B cell (primary cell): ENCODE data around the gene ASTN1. TPM values are rescaled to one million over a fixed set of nuclear protein-coding genes. Genes with fewer than 3 reads are reported as not detected.

ENCODE experiments used
- ATAC-seq: fragments of 200-7000 bp; cut with Tn5 transposase; one replicate; pipeline ENCODE4 v1.10.0; 2021; ENCODE audit warnings: low read depth, mild to moderate bottlenecking, moderate number of reproducible peaks, moderate library complexity
- CTCF ChIA-PET: fragments of 350-600 bp; sonication (Branson Sonifier 250); formaldehyde crosslinking; loops from one replicate; lab custom pipeline; 2021; ENCODE audit warnings: antibody characterized with exemption, inconsistent platforms; lab: Charles Lee
- POLR2A ChIA-PET: fragments of 350-600 bp; sonication (Branson Sonifier 250); formaldehyde crosslinking; loops from one replicate; lab custom pipeline; 2021; ENCODE audit warnings: antibody characterized with exemption; lab: Charles Lee
- DNase-seq: peaks from one replicate; pipeline ENCODE4 v3.0.0; 2013
- H2AFZ ChIP-seq: 2 replicates; pipeline ENCODE4 v1.6.1; 2012; ENCODE audit warnings: mild to moderate bottlenecking, low read depth, low read length; ENCODE audit not compliant: insufficient read depth, poor library complexity, severe bottlenecking
- H3K27ac ChIP-seq, 2 donors: 1 replicate in 1 of 2; 2 replicates in 1 of 2; pipeline ENCODE4 v1.5.1; 2012 to 2013; ENCODE audit warnings: low read length in 2 of 2, mild to moderate bottlenecking in 2 of 2, moderate library complexity in 1 of 2
- H3K27me3 ChIP-seq, 4 experiments: fragments of 200-600 bp in 1 of 4; sonication (generic) in 1 of 4; replicated peaks in 1 of 4; 1 replicate in 2 of 4; 2 replicates in 2 of 4; pipeline versions ENCODE4 v1.6.1 to v1.7.0; 2013 to 2016; ENCODE audit warnings: low read length in 3 of 4, mild to moderate bottlenecking in 2 of 4, mixed read lengths in 1 of 4, moderate library complexity in 1 of 4; ENCODE audit not compliant: insufficient read depth in 4 of 4, control insufficient read depth in 3 of 4; ENCODE audit errors: control extremely low read depth in 1 of 4
- H3K36me3 ChIP-seq, 2 experiments: replicated peaks in 1 of 2; 1 replicate in 1 of 2; 2 replicates in 1 of 2; pipeline versions ENCODE4 v1.6.1 to v1.7.1; 2013; ENCODE audit warnings: low read length in 1 of 2; ENCODE audit not compliant: insufficient read depth in 2 of 2, control insufficient read depth in 1 of 2; ENCODE audit errors: control extremely low read depth in 1 of 2, extremely low read depth in 1 of 2
- H3K4me1 ChIP-seq, 2 donors: fragments of 200-600 bp in 1 of 2; sonication (generic) in 1 of 2; 1 replicate in 1 of 2; 2 replicates in 1 of 2; pipeline versions ENCODE4 v1.5.1 to v1.6.1; 2013 to 2017; ENCODE audit warnings: low read length in 2 of 2; ENCODE audit not compliant: control insufficient read depth in 2 of 2, insufficient read depth in 2 of 2
- H3K4me2 ChIP-seq: replicated peaks from 2 replicates; pipeline ENCODE3; 2012; ENCODE audit warnings: mild to moderate bottlenecking, low read depth, low read length; ENCODE audit not compliant: poor library complexity, severe bottlenecking
- H3K4me3 ChIP-seq, 5 experiments: fragments of 200-600 bp in 1 of 5; sonication (generic) in 1 of 5; 1 replicate in 3 of 5; 2 replicates in 2 of 5; pipeline versions ENCODE4 v1.5.1 to v1.7.0; 2011 to 2016; ENCODE audit warnings: low read length in 4 of 5, mild to moderate bottlenecking in 4 of 5, low read depth in 2 of 5, control low read depth in 1 of 5, moderate library complexity in 1 of 5; ENCODE audit not compliant: insufficient read depth in 1 of 5; ENCODE audit errors: control extremely low read depth in 1 of 5, extremely low read depth in 1 of 5
- H3K79me2 ChIP-seq: fragments of 200-600 bp; sonication (generic); one replicate; pipeline ENCODE4 v1.6.0; 2016; ENCODE audit warnings: low read length; ENCODE audit not compliant: control insufficient read depth, insufficient read depth
- H3K9ac ChIP-seq: fragments of 200-600 bp; sonication (generic); 2 replicates; pipeline ENCODE4 v1.6.1; 2017; ENCODE audit warnings: mild to moderate bottlenecking, low read length, moderate library complexity
- H3K9me3 ChIP-seq, 3 donors: one replicate each; pipeline versions ENCODE4 v1.6.1 to v1.7.1; 2013; ENCODE audit warnings: low read length in 2 of 3; ENCODE audit not compliant: control insufficient read depth in 2 of 3, insufficient read depth in 1 of 3; ENCODE audit errors: control extremely low read depth in 1 of 3
- H4K20me1 ChIP-seq: 2 replicates; pipeline ENCODE4 v1.6.0; 2012; ENCODE audit warnings: mild to moderate bottlenecking, low read length; ENCODE audit not compliant: insufficient read depth, control insufficient read depth, poor library complexity, severe bottlenecking
- H3K27ac Mint-ChIP-seq: one replicate; pipeline ENCODE4 v1.8.0; 2021; ENCODE audit warnings: mixed read lengths
- H3K27me3 Mint-ChIP-seq: one replicate; pipeline ENCODE4 v1.8.0; 2021; ENCODE audit warnings: mixed read lengths
- H3K4me1 Mint-ChIP-seq: one replicate; pipeline ENCODE4 v1.8.0; 2021; ENCODE audit warnings: mixed read lengths
- H3K4me3 Mint-ChIP-seq: one replicate; pipeline ENCODE4 v1.8.0; 2021; ENCODE audit warnings: mixed read lengths
- H3K9me3 Mint-ChIP-seq: one replicate; pipeline ENCODE4 v1.8.0; 2022; ENCODE audit warnings: mixed read lengths; ENCODE audit not compliant: insufficient read depth
- EZH2 ChIP-seq: IDR thresholded peaks from 2 replicates; pipeline ENCODE4 v1.6.1; 2012; ENCODE audit warnings: borderline replicate concordance, low read depth, mild to moderate bottlenecking, moderate library complexity, low read length; ENCODE audit not compliant: insufficient read depth, poor library complexity, severe bottlenecking
- WGBS: methylation state at CpG from one replicate; pipeline ENCODE4 v1.1.5; 2013; ENCODE audit warnings: missing lambda C conversion rate; ENCODE audit not compliant: insufficient coverage; 5-methylcytosine and 5-hydroxymethylcytosine counted together
- intact Hi-C: fragments of 100-400 bp; cut with micrococcal nuclease; formaldehyde crosslinking; loops from one replicate; pipeline ENCODE4 v1.10.0; 2022
- polyA plus RNA-seq: library from polyadenylated mRNA; depleted of rRNA; stranded (reverse); fragments of >200 nt; gene quantifications from 2 replicates; pipeline ENCODE4 v1.2.3, GENCODE V29; 2012
- total RNA-seq, 2 donors: library from RNA; stranded (reverse); fragments of 120-200 nt in 1 of 2; gene quantifications; 1 replicate in 1 of 2; 2 replicates in 1 of 2; pipeline versions ENCODE4 v1.2.3 to v1.2.4, GENCODE V29; 2013 to 2022
- TF ChIP-seq, protein P1 (sequence below): fragments of 200-600 bp; IDR thresholded peaks from one replicate; pipeline ENCODE4 v1.8.0; 2022; ENCODE audit warnings: antibody characterized with exemption, mild to moderate bottlenecking

Gene ASTN1
- total and polyA plus RNA-seq, 2 donors (not counting 1 experiment from before 2014, with no cell fraction given): not detected

DNA sequence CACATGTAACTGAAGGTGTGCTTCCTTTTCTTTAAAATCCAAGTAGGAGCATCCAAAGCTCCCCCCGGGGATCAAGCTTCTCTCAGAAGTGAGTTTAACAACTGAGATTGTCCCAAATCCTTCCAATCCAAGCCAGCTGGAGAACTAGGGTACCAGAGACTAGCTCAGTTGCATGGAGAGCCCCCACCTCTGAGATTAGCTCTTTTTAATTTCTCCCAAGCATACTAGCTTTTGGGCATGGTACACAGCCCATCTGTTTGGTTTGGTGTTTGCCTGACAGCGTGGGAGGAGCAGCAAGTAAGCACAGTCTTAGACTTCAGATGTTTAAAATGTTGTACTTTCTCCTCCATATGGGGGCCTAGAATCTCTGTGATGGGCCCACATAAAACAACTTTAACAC, 142.8 kb downstream of the ASTN1 start:
- Mint-ChIP-seq H3K9me3 (no peaks in the 10 kb centered on the region), H3K4me3 (no peak overlapping the region), H3K27me3 (peaks cover 3% of the 10 kb centered on the region), H3K4me1 (no peaks in the 10 kb centered on the region), H3K27ac (no peak overlapping the region)
- ChIA-PET POLR2A (no interaction called here), CTCF (no interaction called here)
- Histone ChIP-seq H3K4me2 (no peak overlapping the region), H3K27ac (no peak overlapping the region), H4K20me1 (no peaks in the 10 kb centered on the region), H3K27me3 (no peaks in the 10 kb centered on the region), H3K9me3 (peaks cover 0 to 8% (median 0%) of the 10 kb centered on the region in 3 donors), H3K9ac (no peak overlapping the region), H3K36me3 (no peaks in the 10 kb centered on the region), H2AFZ (no peak overlapping the region), H3K4me3 (no peak overlapping the region), H3K4me1 (no peaks in the 10 kb centered on the region), H3K79me2 (no peaks in the 10 kb centered on the region)
- 100% methylated on average over 1 of the region's 2 CpGs for WGBS
- ATAC-seq (no peak), DNase-seq (no peak)
- intact Hi-C loops: no loop called here
- TF ChIP-seq EZH2: no peak
- TF ChIP-seq, protein P1, sequence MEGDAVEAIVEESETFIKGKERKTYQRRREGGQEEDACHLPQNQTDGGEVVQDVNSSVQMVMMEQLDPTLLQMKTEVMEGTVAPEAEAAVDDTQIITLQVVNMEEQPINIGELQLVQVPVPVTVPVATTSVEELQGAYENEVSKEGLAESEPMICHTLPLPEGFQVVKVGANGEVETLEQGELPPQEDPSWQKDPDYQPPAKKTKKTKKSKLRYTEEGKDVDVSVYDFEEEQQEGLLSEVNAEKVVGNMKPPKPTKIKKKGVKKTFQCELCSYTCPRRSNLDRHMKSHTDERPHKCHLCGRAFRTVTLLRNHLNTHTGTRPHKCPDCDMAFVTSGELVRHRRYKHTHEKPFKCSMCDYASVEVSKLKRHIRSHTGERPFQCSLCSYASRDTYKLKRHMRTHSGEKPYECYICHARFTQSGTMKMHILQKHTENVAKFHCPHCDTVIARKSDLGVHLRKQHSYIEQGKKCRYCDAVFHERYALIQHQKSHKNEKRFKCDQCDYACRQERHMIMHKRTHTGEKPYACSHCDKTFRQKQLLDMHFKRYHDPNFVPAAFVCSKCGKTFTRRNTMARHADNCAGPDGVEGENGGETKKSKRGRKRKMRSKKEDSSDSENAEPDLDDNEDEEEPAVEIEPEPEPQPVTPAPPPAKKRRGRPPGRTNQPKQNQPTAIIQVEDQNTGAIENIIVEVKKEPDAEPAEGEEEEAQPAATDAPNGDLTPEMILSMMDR: no peak

DNA sequence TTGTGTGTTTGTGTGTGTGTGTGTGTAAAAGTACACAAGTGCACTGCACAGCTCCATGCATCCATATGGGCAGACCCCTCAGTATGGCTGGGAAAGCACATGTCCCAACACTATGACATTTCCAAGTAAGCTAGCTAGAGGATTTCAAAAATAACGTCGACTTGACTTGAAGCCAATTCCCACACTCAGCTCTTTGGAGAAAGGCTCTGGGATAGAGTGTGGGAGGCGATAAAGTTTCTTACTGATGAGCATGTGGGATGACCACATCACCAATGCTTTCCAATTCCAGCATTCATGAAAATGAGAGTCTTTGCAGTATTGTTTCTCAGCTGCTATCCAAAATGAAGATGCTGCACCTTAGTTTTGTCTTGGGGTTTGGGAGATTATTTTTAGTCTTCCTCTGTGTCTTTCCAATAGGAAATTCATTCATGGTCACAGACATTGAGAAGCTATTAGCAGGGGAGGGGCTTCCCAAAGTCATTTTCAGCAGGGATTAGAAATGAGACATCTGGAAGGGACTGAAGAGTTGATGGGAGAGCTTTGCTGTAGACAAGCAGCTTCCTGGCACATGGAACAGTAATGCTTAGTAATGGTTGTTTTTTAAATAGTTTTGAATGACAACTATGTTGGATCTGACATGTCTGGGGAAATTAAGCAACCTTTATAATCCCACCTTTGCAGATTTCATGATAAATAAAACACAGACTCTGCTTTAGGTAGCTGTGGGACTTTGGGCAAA, 143.5 kb downstream of the ASTN1 start:
- Mint-ChIP-seq H3K27me3 (peaks cover 3% of the 10 kb centered on the region), H3K27ac (no peak overlapping the region), H3K4me3 (no peak overlapping the region), H3K4me1 (no peaks in the 10 kb centered on the region), H3K9me3 (no peaks in the 10 kb centered on the region)
- DNase-seq: no peak
- Histone ChIP-seq H3K4me3 (no peak overlapping the region), H3K9me3 (peaks cover 0 to 8% (median 0%) of the 10 kb centered on the region in 3 donors), H2AFZ (no peak overlapping the region), H3K9ac (no peak overlapping the region), H3K36me3 (no peaks in the 10 kb centered on the region), H3K4me1 (no peaks in the 10 kb centered on the region), H3K27me3 (no peaks in the 10 kb centered on the region), H4K20me1 (no peaks in the 10 kb centered on the region), H3K27ac (no peak overlapping the region), H3K79me2 (no peaks in the 10 kb centered on the region), H3K4me2 (no peak overlapping the region)
- whole genome bisulfite sequencing: no CpG with 5 or more reads among the region's 3 CpGs
- intact Hi-C loops: no loop called here
- no peak for TF ChIP-seq EZH2
- TF ChIP-seq, protein P1: no peak
- no peak for ATAC-seq
- CTCF ChIA-PET: no interaction called here
- POLR2A ChIA-PET: no interaction called here
